Activated gamma-delta T cell treated with Interleukin-2 at 50 U/mL for 16 hours (primary cell): ENCODE results near the gene OPCML.

Source experiments
- DNase-seq: peaks from one replicate; pipeline ENCODE4 v3.0.0-alpha.2; 2020

OPCML gene

GRCh38 chr11:132971351-132971750, 561.0 kb downstream of the OPCML start:
- no peak for DNase-seq

DNA sequence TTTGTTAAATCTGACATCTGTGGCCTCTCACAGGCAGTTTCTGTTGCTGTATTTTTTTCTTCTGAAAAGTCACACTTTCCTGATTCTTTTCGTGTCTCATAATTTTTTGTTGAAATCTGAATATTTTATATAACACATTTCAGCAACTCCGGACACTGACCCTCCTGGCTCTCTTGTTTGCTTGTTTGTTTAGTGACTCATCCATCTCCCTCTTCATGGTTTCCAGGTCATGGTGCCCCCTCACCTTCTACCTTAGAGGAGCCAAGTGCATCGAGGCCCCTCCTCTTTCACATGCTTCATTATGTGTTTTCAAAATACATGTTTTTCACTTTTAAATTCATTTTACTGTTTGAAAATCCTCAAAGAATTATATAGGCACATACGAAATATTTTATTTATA, 562.4 kb downstream of the OPCML start:
- DNase-seq = no peak

DNA sequence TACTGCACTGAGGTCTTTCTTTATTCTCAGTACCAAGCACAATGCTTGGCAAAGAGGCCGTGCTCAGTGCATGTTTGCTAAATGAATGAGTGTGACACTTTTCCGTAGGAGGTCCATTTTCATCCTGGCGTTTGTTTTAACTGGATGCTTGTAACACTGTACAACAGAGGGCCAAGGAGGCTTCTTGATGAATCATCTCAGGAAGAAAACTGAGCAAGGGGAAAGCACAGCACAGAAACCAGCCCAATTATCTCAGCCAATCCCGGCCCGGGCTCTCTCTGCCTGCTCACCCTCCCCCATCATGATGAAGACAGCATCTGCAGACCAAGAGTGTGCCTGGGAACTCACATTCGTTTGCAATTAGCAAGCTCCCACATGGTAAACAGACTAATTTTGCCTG, 570.3 kb downstream of the OPCML start:
- DNase-seq = no peak

DNA sequence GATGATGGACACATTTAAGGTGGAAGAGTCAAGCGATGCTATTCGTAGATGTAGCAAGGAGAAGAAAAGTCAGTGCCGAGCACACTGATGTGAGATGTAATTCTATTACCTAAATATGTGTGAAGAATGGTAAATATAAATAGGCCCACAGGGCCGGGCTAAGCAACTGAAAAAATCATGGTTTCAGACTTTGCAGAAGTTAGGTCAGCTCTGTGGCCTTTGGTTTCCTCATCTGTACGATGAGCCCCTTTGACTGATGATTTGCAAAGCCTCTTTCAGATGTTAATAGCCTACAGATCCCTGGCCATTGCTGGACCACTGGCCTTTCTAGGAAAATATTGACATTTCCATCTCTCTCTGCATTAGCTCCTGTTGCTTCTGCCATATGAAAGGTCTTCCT, 570.8 kb downstream of the OPCML start:
- no peak for DNase-seq

GRCh38 chr11:132960273-132961078, 571.8 kb downstream of the OPCML start:
- no peak for DNase-seq

DNA sequence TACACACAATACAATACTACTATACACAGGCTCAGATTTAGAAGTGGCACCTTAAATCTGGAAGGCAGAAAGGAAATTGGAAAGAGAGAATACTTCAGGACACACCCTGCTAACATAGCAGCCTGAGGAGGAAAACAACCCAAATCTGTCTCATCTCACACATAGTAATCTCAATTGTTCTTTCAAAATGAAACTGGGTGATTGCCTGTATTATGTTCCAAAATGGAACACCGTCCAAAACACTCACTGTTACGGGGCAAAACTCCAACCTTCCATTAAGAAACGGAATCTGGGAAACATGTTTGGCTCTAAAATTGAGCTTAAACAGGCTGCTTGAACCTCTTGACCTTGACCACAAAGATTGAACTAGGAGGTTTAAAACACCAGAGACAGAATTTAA, 572.6 kb downstream of the OPCML start:
- no peak for DNase-seq

- no peak for DNase-seq
These were observed 574.4 kb downstream of the OPCML start for GRCh38 chr11:132957881-132958280.

DNA sequence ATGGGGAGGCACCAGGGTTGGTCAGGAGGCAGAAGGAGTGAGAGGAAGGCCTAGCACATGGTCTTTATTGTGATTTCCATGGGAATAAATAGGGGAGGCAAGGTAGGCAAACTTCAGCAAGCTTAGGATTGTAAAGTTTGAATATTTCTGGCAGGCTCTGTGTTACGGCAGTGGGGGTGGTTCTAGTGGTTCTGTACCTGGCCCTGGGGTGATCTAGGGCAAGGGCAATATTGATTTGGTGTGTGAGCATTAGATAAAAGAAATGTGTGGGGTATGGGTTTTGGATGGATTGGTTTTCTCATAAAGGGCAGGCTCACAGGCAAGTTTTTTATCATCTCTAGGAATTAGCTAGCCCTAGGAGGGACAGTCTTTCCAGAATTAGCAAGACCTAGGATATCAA, 584.0 kb downstream of the OPCML start:
- DNase-seq = no peak

- DNase-seq = no peak
These were observed 587.7 kb downstream of the OPCML start for GRCh38 chr11:132944569-132944944.

- DNase-seq = no peak
These were observed 588.4 kb downstream of the OPCML start for GRCh38 chr11:132943706-132944568.

GRCh38 chr11:132943357-132943705, 589.0 kb downstream of the OPCML start:
- DNase-seq = no peak

DNA sequence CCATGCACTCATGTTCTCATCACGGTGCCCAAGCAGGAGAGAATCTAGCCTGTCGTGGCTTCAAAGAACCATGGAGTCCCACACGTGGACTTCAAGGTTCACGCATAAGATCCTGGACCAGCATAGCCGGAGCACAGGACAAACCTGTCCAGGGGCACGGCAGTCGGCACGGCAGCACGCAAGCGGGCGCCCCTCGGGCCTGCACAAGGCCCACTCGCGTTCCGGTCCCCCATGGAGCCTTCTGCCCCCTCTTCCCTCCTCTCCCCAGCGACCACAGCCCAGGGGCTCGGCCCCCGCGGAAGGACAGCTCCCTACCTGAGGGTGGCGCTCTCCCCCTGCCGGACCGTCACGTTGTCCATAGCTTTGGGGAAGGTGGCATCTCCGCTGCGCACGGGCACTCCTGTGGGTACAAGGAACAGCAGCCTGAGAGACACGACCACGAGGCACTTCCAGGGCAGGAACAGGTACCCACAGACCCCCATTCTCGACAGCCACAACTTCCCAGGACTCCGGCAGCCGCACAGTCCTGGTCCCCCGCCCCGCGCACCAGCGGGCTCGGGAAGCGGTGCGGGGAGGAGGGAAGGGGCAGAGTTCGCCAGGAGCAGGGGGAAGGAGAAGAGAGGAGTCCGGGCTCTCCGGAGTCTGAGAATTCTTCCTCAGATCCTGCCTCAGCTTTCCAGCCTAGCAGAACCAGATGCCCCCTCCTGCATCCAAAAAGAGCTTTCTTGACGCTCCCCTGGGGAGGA, 589.5 kb downstream of the OPCML start:
- no peak for DNase-seq

DNA sequence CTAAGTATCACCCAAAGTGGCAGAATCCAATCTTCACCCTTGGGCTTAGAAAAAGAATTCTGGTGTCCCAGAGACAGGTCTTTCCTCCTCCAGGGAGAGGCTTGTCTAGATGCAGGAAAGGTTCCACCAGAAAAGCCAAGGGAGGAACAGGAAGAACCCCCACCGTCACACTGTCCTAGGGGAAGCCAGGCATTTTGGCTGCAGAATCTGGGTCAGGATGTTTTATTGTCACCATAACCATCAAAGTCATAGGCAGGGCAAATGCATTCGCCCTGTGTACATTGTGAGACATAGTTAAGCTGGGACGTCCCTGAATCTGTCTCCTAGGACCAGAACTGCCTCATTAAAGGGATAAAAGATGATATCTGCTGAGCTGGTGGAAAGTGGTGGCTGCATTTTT, 590.5 kb downstream of the OPCML start:
- no peak for DNase-seq

GRCh38 chr11:132941024-132941646, 591.2 kb downstream of the OPCML start:
- DNase-seq = no peak

DNA sequence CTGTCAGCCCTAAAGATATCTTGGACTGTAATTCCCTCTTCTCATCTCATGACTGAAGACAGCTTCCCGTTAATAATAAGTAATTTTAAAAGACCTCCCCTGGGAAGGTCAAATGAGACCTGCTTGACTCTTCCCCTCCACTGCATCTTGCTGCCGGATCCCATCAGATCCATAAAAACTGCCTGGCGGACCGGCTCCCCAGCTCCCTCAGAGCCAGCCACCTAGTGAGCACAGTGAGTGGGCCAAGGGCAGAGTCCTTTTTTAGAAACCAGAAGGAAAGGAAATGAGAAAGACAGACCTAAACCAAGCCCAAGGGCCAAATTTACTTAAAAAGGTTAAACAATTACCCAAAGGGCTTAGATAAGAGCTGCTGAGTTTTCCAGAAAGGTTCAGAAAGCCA, 595.3 kb downstream of the OPCML start:
- no peak for DNase-seq

- DNase-seq = no peak
These were observed 596.9 kb downstream of the OPCML start for GRCh38 chr11:132935383-132935782.

DNA sequence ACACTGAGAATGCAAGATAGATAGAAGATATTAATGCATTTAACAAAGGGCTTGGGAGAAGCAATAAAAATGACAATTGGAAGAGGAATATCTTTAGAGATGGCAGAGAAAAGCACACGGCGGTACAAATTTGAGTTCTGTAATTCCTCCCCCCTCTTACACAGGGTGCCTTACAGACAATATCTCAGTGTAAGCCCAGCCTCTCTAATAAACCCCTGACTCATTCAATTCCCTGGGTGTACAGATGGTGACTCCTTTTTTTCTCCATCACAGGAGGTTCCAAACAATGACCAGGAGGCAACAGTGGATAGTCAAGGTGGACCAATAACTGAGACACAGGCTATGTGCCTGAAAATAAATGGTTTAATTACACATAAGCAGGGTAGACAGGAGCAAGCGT, 598.6 kb downstream of the OPCML start:
- no peak for DNase-seq

GRCh38 chr11:132925825-132926469, 606.4 kb downstream of the OPCML start:
- DNase-seq = no peak

GRCh38 chr11:132921597-132921996, 610.7 kb downstream of the OPCML start:
- no peak for DNase-seq

GRCh38 chr11:132920451-132921096, 611.7 kb downstream of the OPCML start:
- no peak for DNase-seq

- DNase-seq = no peak
These were observed 617.7 kb downstream of the OPCML start for GRCh38 chr11:132914600-132914999.

- no peak for DNase-seq
These were observed 618.4 kb downstream of the OPCML start for GRCh38 chr11:132913886-132914285.
